ENCODE data around the gene COX4I1.
"Not testable (repeated sequence)": the region's sequence is repeated elsewhere in the genome, so short reads cannot be mapped to it uniquely, and the experiment has no call there.

COX4I1 gene

GRCh38 chr16:85805442-85806045, 6.0 kb downstream of the COX4I1 start:
- DNase-seq, result no peak

DNA sequence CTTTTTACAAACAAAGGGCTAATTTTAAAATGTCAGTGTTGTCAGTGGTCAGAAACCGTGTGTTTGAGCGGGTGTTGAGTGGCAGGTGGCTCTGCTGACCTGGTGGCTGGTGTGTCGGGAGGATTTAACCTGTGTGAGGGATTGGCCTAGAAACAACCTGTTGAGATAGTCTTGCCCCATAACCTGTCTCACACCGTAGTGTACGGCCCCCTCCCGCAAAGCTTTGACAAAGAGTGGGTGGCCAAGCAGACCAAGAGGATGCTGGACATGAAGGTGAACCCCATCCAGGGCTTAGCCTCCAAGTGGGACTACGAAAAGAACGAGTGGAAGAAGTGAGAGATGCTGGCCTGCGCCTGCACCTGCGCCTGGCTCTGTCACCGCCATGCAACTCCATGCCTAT, 7.0 kb downstream of the COX4I1 start:
- DNase-seq, result no peak

DNA sequence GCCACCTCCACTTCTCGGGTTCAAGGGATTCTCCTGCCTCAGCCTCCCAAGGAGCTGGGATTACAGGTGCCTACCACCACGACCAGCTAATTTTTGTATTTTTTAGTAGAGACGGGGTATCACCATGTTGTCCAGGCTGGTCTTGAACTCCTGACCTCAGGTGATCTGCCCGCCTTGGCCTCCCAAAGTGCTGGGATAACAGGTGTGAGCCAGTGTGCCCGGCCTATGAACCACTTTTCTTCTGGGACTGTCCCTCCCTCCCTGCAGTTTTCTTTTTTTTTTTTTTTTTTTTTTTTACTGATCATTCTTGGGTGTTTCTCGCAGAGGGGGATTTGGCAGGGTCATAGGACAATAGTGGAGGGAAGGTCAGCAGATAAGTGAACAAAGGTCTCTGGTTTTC, 7.8 kb downstream of the COX4I1 start:
- DNase-seq, result not testable (repeated sequence)

GRCh38 chr16:85808104-85808503, 8.6 kb downstream of the COX4I1 start:
- DNase-seq, result not testable (repeated sequence)

DNA sequence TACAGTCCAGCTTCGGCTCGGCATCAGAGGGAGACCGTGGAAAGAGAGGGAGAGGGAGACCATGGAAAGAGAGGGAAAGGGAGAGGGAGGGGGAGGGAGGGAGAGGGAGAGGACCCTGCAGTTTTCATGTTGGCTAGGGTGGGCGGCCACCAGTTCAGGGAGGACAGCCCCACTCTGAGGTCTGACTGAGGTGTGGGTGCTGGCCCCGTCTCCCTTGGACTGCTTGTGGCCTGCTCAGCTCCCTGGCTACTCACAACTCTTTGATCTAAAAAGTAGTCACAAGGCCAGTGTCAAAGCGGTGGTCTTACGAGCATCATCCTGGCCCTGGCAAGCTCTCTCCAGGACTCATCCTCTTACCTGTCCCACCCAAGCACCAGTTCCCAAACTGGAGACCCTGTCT, 9.4 kb downstream of the COX4I1 start:
- DNase-seq, result no peak

DNA sequence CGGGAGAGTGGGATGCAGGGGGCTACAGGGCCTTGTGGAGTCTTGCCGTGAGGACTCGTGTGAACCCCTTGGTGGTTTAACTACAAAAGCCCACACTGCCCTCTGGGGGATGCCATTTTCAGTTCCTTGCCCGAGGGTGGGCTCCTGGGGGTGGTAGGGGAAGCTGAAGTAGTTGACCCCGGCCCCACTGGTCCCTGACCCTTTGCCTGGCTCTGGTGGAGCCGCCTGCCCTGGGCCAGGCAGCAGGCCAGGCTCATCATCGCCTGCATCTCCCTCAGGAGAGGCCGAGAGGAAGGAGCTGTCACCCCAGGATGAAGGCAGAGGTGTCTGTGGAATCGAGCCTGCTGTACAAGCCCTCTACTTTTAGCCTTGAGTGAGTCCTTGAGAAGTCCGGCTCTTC, 10.2 kb downstream of the COX4I1 start:
- DNase-seq, result no peak

DNA sequence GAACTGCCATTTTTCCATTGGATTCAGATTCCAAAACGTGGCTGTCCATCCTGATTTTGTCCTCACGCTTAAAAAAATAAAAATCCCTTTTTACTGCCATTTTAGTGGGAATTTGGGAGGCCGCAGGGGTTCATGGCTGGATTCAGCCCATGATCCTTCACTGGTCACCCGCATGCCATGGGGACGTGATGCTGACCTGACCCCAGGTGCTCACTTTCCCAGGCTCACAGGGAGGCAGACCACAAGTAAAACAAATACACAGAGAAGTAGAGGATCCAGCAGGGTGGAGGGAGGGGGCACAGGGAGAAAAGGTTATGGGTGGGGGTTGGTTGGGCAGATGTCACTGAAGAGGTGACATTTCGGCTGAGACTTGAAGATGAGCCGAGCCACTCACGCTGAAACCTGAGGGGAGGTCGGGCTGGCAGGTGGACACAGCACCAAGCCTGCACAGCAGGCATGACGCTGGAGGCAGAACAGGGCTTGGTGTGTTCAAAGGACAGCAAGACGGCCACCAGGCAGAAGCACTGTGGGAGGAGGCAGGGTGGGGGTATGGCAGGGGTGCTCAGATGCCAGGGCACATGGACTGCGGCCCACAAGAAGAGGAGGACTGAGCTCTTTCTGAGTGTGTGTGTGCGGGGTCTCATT, 10.7 kb downstream of the COX4I1 start:
- DNase-seq, result no peak

- DNase-seq, result no peak
Measured at GRCh38 chr16:85810742-85811115, 11.2 kb downstream of the COX4I1 start.

DNA sequence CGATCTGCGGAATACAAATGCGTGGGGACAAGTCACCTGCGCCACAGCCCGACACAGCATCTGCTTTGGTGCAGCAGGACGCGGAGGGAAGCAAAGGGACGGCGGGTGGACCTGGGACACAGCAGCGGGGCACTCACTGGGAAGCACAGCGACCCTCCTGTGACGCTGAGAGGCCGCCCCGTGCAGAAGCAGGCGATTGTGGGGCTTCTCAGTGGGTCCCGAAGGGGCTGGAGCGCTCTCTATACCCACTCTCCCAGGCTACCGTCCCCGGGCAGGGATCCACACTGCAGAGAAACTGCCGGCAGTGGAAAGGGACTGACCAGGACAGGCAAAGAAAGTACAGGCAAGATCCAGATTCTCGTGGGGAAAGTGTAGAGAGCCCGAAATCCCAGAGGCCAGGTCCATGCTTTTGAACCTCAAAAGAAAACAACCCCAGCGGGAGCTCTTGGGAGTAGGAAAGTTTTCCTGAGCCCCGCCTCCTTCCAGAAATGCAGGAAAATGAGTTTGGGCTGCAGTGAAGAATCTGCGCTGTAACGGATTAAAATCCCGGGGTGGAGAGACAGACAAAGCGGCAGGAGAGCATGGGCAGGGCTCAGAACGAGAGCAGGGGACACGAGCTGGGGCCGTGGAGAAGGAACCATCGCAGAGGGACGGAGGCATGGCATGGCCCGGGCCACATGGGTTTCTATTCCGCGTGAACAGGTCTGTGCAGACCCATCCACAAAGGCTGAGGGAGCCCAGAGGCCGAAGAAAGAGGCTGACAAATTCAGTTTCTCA, 12.7 kb downstream of the COX4I1 start:
- no peak for DNase-seq

- DNase-seq, result no peak
Measured at GRCh38 chr16:85812811-85813700, 13.6 kb downstream of the COX4I1 start.

GRCh38 chr16:85816159-85816558, 16.7 kb downstream of the COX4I1 start:
- DNase-seq, result no peak

DNA sequence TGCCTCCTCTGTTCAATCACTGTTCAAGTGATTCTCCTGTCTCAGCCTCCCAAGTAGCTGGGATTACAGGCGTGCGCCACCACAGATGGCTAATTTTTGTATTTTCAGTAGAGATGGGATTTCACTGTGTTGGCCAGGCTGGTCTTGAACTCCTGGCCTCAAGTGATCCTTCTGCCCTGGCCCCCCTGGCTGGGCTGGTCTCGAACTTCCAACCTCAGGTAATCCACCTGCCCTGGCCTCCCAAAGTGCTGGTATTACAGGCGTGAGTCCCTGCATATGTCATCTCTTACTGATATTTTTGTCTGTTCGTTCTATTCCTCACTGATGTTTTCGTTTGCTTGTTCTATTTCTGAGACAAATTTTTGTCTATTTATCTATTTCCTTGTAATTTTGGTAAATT, 17.7 kb downstream of the COX4I1 start:
- DNase-seq, result not testable (repeated sequence)

GRCh38 chr16:85819245-85819644, 19.8 kb downstream of the COX4I1 start:
- DNase-seq, result peak; percentile 55

DNA sequence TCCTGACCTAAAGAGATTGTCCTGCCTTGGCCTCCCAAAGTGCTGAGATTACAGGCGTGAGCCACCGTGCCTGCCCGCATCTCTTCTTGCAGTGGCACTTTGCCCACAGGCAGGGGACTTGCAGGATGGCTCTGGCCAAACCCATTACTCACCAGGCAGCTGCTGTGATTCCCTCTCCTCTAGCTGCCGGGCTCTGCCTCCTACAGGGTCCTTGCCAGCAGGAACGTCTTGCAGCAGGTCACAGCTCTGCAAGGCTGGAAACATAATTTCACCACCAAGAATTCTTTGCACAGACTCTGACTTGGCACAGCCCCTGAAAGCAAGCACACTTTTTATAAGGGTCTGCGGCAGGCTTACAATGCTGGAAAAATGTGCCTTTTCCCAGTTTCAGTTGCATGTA, 20.3 kb downstream of the COX4I1 start:
- DNase-seq, result no peak

DNA sequence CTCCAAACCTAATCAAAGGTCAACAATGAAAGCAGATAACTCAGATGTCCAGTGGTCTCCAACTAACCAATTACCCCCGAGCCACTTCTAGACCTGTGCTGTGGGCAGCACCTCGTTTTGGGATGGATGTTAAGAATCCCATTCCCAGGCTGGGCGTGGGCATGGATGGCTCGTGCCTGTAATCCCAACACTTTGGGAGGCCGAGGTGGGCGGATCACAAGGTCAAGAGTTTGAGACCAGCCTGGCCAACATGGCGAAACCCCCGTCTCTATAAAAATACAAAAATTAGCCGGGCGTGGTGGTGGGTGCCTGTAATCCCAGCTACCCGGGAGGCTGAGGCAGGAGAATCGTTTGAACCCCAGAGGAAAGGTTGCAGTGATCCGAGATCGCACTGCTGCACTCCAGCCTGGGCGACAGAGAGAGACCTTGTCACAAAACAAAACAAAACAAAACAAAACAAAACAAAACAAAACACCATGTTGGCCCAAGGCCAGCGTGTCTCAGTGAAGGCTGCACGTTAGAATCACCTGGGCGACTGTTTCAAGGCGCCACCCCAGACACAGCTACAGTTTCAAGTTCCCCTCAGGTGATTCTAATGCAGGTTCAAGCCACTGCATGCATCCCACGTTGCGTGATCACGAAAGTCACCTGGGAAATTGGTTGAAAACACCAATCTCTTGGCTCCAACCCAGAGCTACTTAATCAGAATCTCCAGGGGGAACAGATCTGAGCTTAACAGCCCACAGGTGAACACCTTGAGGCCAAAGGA, 21.3 kb downstream of the COX4I1 start:
- DNase-seq, result no peak

DNA sequence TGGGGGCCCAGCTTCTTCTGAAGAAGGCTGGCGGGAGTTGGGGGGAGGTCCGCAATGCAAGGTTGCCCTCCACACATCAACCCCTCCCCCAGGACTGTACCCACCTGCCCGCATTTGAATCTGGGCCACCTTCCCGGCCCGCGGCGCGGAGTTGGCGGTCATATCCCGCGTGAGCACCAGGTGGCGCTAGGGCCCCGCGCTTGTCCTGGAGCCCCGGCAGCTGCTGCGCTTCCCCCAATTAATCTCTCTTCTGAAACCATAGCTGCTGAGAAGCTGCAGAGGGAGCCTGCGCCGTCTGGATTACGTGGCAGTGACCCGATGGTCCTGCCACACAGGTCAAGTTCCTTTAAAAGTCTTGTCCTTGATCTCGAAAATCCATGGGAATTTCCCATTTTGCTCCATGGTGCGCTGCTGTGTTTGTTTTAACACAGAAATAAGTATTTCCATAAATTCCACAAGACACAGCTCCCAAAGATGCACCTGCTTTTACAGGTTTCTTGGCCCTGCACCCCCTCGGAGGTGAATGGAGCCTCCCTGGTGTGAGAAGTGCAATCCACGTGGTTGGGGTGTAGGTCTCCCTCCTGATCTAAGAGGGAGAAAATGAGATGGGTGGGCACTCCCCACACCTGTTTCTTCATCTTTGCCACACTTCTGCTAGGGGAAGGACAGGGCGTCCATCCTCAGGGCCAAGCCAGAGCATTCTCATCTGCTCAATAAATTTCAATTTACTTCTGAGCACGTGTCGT, 22.1 kb downstream of the COX4I1 start:
- peak; percentile 61 for DNase-seq

DNA sequence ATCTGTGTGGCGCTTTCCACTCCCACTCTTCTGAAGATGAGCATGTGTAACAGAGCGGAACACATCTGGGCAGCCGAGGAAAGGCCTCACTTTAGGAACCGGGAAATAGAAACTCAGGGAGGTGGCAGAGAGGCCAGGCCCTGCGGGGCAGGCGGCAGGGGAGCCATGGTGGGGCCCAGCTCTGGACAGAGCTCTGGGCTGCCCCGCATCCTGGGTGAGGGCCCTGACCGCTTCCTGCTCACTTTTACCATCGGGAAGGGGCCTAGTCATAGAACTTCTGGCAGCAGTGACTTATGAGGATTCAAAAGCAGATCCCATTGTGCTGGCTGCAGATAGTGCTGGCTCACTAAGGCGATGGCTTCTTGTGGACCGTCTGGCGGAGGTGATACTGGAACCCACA, 22.6 kb downstream of the COX4I1 start:
- no peak for DNase-seq

- no peak for DNase-seq
Measured at GRCh38 chr16:85823328-85823920, 23.9 kb downstream of the COX4I1 start.

DNA sequence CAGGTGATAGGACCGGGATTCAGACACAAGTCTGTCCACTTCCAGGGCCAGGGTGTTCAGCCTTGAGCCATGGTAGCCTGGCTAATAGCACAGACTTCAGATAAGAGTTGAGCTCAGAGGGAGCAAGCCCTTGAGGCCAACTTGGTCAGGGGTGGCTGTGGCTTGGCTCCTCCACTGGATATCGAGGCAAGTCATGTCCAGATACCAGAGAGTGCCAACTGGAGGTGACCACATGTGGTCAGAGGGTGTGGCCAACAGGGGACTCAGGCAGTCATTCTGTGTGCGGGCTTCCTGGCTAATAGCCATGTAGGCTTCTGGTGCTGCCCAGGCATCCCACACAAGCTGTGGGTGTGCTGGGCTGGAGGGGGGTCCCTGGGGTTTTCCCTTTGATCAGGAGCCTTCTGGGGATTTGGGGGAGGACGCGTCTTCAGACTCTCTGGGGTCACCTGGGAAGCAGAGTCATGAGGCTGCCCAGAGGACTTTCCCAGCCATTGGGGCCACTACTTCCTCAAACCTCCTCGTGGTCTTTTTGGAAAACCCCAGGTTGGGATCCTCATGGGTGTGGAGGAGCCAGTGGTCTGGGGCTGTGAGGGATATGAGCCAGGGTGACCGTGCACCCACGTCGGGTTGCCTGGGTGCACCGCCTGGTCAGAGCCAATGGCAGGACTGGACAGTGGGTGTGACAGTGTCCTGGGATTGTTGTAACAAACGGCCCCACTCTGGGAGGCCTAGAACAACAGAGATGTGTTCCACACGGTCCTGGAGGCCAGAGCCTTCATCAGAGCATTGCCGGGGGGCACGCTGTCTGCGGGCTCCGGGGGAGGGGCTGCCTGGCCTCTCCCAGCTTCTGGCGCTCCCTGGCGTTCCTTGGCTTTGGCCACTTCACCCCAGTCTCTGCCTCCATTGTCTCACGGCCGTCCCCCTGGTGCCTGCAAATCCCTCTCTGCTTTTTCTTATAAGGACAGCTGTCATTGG, 25.0 kb downstream of the COX4I1 start:
- DNase-seq, result no peak

GRCh38 chr16:85825326-85825725, 25.8 kb downstream of the COX4I1 start:
- DNase-seq, result no peak

Measured in NCI-H226 (cell line).